ENCODE results near the gene KCNQ4.
A peak's percentile ranks its signal among the peaks of the same experiment; 100 is the strongest.

Gene KCNQ4

DNA sequence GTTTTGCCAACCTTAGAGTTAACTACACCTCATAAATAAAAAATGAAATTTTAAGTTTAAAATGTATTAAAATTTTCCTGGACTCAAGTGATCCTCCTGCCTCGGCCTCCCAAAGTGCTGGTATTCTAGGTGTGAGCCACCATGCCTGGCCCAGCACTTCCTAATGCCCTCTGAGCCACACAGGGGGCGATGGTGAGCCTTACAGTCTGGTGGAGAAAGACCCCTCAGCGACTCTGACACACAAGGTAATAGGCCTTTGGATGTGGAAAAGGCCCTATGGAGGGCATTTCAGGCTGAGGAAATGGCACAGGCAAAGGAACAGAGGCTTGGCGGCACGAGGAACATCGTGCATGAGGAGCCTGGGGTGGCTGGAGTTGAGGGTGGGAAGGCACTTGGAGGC lies 71.9 kb downstream of the KCNQ4 start:
- Mint-ChIP-seq H3K9me3 (ENCODE audit: low read depth) (no peaks in the 10 kb centered on the region), H3K4me1 (ENCODE audit: low read depth) (peaks cover 2% of the 10 kb centered on the region), H3K36me3 (no peaks in the 10 kb centered on the region), H3K27ac (no peak overlapping the region), H3K4me3 (no peak overlapping the region), H3K27me3 (no peaks in the 10 kb centered on the region)

DNA sequence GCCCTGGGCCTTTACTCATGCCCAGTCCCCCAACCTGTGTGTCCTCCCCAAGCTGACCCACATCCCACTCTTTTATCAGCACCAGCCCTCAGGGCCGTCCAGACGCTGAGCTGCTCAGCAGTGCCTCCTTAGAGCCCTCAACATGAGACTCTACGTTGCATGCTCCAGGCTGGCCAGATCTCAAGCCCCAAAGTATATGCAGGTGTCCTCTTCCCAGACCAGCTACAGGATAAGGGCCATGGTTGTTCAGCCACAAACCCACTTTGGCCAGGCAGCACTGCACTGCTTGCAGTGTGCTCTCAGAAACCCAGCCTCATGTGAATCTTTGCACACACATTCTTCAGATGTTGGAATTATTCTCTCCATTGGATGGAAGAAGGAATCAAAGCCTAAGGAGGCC lies 72.5 kb downstream of the KCNQ4 start:
- Mint-ChIP-seq H3K36me3 (no peaks in the 10 kb centered on the region), H3K27me3 (no peaks in the 10 kb centered on the region), H3K4me1 (ENCODE audit: low read depth) (peaks cover 6% of the 10 kb centered on the region), H3K4me3 (no peak overlapping the region), H3K27ac (no peak overlapping the region), H3K9me3 (ENCODE audit: low read depth) (no peaks in the 10 kb centered on the region)

DNA sequence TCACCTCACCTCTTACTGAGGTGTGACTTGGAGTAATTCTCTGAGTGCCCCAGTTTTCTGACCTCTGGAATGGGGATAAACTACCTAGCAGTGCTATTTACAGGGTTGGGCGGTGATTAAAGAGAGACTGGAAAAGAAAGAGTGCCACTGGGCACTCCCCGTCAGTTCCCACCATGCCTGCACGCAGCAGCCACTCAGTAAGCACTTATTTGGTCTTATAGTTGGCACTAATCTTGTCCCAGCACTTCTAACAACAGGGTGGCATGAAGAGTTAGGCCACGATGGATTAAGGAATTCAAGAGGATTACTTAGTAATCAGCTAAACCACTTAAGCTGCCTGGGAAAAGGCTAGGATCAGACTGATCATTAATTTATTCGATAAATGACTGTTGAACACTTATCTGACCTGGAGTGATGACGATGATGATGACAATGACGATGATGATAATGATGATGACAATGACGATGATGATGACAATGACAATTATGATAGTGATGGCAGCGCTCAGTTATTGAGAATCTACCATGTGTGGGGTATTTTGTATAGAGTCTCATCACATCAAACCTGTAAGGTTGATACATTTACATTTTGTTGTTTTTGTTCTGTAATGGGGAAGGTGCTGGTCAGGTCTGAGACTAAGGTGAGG lies 73.2 kb downstream of the KCNQ4 start:
- peaks cover 6% of the 10 kb centered on the region for H3K4me1 Mint-ChIP-seq (ENCODE audit: low read depth)
- no peaks in the 10 kb centered on the region for H3K27me3 Mint-ChIP-seq
- H3K4me3 Mint-ChIP-seq: no peak overlapping the region
- no peaks in the 10 kb centered on the region for H3K9me3 Mint-ChIP-seq (ENCODE audit: low read depth)
- H3K36me3 Mint-ChIP-seq: no peaks in the 10 kb centered on the region
- no peak overlapping the region for H3K27ac Mint-ChIP-seq

DNA sequence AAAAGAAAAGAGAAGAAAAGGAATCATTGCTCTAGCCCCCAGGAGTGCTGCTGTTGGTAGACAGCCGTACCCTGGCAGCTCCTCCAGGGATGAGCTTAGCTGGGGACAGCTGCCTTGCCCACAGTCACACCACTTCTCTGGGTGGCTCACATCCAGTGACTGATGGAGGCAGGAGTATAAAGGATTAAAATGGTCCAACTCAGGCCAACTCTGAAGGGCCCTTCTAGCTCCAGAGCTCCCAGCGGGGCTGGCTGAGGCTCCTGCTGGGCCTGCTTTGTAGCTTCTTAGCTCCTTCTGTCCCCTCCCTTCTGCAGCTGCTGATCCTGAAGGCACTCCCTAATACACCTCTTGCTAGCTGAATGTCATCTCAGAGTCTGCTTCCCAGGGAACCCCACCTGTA lies 74.2 kb downstream of the KCNQ4 start:
- no peaks in the 10 kb centered on the region for H3K9me3 Mint-ChIP-seq (ENCODE audit: low read depth)
- no peaks in the 10 kb centered on the region for H3K36me3 Mint-ChIP-seq
- H3K27me3 Mint-ChIP-seq: no peaks in the 10 kb centered on the region
- no peak overlapping the region for H3K4me3 Mint-ChIP-seq
- no peak overlapping the region for H3K27ac Mint-ChIP-seq
- H3K4me1 Mint-ChIP-seq (ENCODE audit: low read depth): peaks cover 10% of the 10 kb centered on the region

DNA sequence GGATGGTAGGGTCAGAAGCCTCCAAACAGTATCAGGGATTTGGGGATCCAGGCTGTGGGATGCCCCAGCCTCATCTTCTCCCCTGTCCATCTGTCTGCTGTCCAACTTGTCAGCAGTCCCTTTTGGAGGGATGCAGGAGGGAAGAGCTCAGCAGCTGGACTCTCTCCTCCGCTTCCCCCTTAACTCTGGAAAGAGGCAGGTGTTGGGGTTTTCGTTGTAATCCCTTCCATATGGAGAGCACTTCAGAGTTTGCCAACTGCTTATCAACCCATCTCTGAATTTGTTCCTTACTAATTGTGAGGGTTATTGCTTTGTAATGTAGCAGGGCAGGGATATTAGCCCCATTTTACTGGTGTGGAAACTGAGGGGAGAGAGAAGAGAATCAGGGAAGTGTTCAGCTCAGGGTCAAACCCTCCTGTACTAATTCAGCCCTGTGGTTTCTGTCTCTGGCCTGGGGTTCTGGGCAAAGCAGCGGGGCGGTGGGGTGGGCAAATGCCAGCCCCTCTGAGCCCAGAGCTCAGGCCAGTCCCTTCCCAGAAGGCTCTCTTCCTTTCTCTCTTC lies 75.3 kb downstream of the KCNQ4 start:
- Mint-ChIP-seq H3K9me3 (ENCODE audit: low read depth) (no peaks in the 10 kb centered on the region), H3K4me3 (no peak overlapping the region), H3K36me3 (no peaks in the 10 kb centered on the region), H3K4me1 (ENCODE audit: low read depth) (peaks cover 13% of the 10 kb centered on the region), H3K27me3 (no peaks in the 10 kb centered on the region), H3K27ac (no peak overlapping the region)

DNA sequence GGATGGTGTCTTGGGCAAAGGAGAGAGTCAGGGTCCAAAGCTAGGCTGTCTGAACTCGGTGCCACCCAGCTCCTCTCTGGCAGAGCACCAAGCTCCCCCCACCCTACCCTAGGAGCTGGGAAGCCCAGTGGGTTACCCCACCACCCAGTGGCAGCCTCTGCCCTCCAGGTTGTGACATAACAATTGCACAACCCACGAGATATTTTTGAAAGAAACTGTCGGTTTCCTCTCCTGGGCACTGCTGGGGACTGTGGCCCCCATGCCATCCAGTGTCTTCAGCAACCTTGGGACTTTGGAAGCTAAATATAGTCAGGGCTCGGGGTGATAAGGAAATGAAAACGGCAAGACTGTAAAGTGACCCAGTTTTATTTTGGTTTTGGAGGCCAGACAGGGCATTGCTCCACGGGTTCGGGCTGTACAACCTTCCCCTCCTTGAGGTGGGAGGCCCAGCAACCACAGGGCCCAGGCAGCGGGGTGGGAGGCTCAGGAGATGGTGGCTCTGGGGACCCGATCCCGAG lies 77.2 kb downstream of the KCNQ4 start:
- H3K4me1 Mint-ChIP-seq (ENCODE audit: low read depth): peaks cover 13% of the 10 kb centered on the region
- H3K4me3 Mint-ChIP-seq: peak overlapping the region; percentile 85
- H3K27ac Mint-ChIP-seq: peak overlapping the region; percentile 75
- H3K27me3 Mint-ChIP-seq: no peaks in the 10 kb centered on the region
- no peaks in the 10 kb centered on the region for H3K36me3 Mint-ChIP-seq
- H3K9me3 Mint-ChIP-seq (ENCODE audit: low read depth): no peaks in the 10 kb centered on the region

DNA sequence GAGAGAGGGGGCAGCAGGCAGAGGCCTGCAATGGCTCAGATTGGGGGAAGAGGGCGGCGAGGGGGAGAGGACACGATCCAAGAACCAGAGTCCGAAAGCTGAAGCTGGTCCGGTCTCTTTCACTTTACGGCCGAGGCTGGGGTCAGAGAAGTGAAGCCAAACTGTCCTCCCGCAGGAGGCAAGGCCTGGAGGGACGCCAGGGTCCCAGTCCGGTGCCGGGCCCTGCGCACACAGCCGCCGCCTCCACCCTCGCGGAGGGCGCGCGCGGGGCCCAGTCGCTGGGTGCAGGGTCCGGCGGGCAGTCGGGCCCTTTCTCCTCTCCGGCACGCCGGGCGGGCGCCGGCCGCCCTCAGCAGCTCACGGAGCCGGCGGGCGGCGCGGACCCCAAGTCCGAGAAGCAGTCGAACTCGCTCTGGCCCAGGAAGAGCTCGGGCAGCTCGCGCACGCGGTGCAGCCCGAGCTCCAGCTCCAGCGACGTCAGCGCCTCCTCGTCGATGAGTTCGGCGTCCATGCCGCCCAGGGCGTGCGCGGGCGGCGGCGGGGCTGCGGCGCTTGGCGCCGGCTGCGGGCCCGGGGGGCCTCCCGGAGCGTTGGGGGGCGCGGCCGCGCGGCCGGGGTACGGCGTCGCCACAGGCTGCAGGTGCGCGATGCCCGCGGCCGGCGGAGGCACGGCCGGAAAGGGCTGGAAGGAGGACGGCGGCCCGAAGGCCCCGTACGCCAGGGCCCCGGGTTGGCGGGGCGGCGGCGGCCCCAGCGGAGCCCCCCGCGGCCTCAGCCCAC lies 77.8 kb downstream of the KCNQ4 start:
- no peaks in the 10 kb centered on the region for H3K9me3 Mint-ChIP-seq (ENCODE audit: low read depth)
- peak overlapping the region; percentile 85 for H3K4me3 Mint-ChIP-seq
- peaks cover 13% of the 10 kb centered on the region for H3K4me1 Mint-ChIP-seq (ENCODE audit: low read depth)
- no peaks in the 10 kb centered on the region for H3K36me3 Mint-ChIP-seq
- peak overlapping the region; percentile 75 for H3K27ac Mint-ChIP-seq
- no peaks in the 10 kb centered on the region for H3K27me3 Mint-ChIP-seq

DNA sequence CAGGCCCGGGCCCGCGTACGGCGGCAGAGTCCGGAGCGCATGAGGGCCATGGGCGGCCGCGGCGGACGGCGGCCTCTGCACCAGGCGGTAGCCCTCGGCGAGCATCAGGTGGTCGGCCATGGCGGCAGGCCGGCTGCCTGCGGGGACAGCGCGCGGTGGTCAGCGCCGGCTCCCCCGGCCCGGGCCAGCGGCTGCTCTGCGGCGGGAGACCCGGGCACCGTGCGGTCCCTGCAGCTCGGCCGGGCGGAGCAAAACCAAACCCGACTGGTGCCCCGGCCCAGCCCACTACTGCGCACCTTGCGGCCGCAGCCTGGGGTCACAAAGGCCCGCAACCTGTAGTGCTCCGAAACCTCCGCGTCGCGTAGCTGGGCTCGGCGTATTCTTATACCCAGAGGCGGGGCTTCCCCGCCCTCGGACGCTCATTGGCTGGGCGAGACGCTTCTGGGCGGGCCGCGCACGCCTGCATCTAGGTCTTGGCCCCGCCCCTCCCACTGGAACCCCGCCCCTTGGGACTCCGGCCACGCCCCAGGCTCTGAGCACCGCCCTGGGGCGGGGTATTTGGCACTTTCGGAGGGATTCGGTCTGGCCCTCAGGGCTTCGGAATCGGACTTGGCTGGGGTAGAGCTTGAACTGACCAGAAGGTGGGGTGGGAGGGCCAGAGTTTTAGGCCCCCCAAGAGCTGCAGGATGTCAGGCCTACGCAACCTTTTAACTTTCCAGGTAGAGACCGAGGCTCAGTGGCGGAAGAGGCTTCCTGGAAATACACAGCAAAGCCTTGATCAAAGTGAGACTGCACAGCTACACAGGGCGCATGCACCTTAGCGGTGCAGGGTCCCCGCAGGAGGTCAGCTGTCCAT lies 78.6 kb downstream of the KCNQ4 start, which contains the start of gene CITED4:
TSS of gene CITED4 (minus strand) at position 356 of the 856 bp plus-strand sequence. CDS start at position 120, 236 bp downstream.
- no peaks in the 10 kb centered on the region for H3K27me3 Mint-ChIP-seq
- peaks cover 13% of the 10 kb centered on the region for H3K4me1 Mint-ChIP-seq (ENCODE audit: low read depth)
- H3K9me3 Mint-ChIP-seq (ENCODE audit: low read depth): no peaks in the 10 kb centered on the region
- no peaks in the 10 kb centered on the region for H3K36me3 Mint-ChIP-seq
- peak within 1 kb of the TSS; percentile 95 for H3K27ac Mint-ChIP-seq
- H3K4me3 Mint-ChIP-seq: peak within 1 kb of the TSS; percentile 92

DNA sequence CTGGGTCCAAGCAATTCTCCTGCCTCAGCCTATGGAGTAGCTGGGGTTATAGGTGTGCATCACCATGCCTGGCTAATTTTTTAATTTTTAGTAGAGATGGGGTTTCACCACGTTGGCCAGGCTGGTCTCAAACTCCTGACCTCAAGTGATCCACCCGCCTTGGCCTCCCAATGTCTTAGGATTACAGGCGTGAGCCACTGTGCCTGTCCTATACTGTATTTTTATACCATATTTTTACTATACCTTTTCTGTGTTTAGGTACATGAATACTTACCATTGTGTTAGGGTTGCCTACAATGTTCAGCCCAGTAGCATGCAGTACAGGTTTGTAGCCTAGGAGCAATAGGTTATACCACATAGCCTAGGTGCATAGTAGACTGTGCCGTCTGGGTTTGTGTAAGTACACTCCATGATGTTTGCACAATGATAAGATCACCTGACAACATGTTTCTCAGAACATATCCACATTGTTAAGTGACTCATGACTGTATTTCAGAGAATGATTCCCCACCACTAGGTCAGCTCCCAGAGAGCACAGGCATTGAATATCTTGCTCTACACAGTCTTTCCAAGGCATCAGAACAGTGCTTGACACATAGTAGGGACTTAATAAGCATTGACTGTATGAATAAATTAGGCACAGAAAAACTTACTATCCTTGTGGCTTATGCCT lies 84.6 kb downstream of the KCNQ4 start:
- Mint-ChIP-seq H3K9me3 (ENCODE audit: low read depth) (peaks cover 4% of the 10 kb centered on the region), H3K4me1 (ENCODE audit: low read depth) (no peaks in the 10 kb centered on the region), H3K36me3 (no peaks in the 10 kb centered on the region), H3K27ac (no peak overlapping the region), H3K27me3 (no peaks in the 10 kb centered on the region), H3K4me3 (no peak overlapping the region)

DNA sequence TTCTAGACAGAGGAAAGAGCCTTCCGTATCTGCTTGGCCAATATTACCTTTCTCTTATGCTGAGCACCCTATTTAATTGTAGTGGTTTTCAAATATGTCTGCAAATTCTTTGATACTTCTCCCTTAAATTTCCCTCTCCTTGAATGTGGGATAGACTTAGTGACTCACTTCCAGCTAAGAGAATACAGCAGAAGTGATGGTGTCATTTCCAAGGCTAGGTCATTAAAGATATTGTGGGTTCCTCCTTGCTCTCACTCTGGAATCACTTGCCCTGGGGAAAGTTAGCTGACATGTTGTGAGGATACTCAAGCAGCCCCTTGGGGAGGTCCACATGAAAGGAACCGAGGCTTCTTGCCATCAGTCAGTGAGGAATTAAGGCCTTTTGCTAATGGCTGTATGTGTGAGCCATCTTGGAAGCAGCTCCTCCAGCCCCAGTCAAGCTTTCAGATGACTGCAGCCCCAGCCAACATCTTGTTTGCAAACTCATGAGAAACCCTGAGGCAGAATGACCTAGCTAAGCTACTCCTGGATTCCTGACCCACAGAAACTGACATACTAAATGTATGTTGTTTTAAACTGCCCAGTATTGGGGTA lies 86.6 kb downstream of the KCNQ4 start:
- Mint-ChIP-seq H3K27ac (no peak overlapping the region), H3K4me1 (ENCODE audit: low read depth) (peaks cover 7% of the 10 kb centered on the region), H3K9me3 (ENCODE audit: low read depth) (peaks cover 4% of the 10 kb centered on the region), H3K36me3 (no peaks in the 10 kb centered on the region), H3K4me3 (no peak overlapping the region), H3K27me3 (peaks cover 1% of the 10 kb centered on the region)

DNA sequence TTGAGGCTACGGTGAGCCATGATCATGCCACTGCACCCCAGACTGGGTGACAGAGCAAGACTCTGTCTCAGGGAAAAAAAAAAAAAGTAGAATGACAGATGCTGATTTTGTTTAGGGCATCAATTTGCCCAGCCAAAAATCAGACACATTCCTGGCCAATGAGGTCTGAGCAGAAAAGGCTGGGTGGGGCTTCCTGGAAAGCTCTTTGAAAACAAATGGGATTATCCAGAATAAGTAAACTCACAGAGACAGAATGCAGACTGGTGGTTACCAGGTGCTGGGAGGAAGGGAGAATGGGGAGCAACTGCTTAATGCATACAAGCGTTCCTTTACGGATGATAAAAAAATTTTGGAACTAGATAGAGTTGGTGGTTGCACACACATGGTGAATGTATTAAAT lies 88.7 kb downstream of the KCNQ4 start:
- Mint-ChIP-seq H3K27me3 (peaks cover 1% of the 10 kb centered on the region), H3K27ac (no peak overlapping the region), H3K36me3 (peaks cover 6% of the 10 kb centered on the region), H3K4me1 (ENCODE audit: low read depth) (peaks cover 23% of the 10 kb centered on the region), H3K9me3 (ENCODE audit: low read depth) (peaks cover 7% of the 10 kb centered on the region), H3K4me3 (no peak overlapping the region)

DNA sequence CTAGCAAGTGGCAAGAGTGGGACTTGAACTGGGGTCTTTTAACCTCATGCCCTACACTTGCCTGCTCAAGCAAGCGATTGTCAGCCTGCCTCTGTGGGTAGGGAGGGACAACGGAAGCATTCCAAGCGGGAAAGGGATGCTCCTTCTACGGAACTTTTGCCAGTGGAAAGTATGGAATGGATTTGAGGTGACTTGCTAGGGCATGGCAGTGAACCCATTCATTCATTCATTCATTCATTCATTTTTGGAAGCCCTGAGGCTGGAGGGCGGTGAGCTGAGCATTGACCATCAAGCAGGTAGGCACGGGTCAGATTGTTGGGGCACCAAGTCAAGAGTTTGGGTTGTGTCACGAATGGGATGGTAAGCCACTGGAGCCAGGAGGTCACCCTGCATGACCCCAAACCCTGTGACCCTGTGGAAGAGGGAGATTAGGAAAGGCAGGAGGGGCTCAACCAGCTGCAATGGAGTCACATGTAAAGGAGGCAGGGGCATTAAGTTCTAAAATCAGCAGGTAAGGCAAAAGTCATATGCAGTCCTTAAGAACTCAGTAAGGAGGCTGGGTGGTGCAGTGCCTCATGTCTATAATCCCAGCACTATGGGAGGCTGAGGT lies 90.4 kb downstream of the KCNQ4 start:
- Mint-ChIP-seq H3K9me3 (ENCODE audit: low read depth) (peaks cover 7% of the 10 kb centered on the region), H3K27ac (no peak overlapping the region), H3K4me3 (no peak overlapping the region), H3K27me3 (peaks cover 1% of the 10 kb centered on the region), H3K36me3 (peaks cover 6% of the 10 kb centered on the region), H3K4me1 (ENCODE audit: low read depth) (peaks cover 25% of the 10 kb centered on the region)

DNA sequence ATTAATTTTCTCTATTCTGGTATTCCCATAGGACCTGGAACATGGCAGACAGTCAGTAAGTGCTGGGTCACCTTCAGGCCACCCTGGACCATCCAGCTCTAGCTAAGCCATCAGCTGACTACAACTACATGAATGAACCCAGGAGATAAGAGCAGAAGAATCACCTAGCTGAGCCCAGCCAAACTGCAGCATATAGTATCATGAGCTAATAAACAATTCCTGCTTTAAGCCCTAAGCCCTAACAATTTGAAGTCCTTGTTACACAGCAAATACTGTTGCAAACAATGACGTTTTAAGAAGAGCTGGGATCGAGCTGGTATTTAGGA lies 92.8 kb downstream of the KCNQ4 start:
- H3K36me3 Mint-ChIP-seq: peaks cover 6% of the 10 kb centered on the region
- H3K27ac Mint-ChIP-seq: no peak overlapping the region
- H3K4me3 Mint-ChIP-seq: no peak overlapping the region
- H3K27me3 Mint-ChIP-seq: peaks cover 1% of the 10 kb centered on the region
- H3K4me1 Mint-ChIP-seq (ENCODE audit: low read depth): peaks cover 25% of the 10 kb centered on the region
- peaks cover 3% of the 10 kb centered on the region for H3K9me3 Mint-ChIP-seq (ENCODE audit: low read depth)

DNA sequence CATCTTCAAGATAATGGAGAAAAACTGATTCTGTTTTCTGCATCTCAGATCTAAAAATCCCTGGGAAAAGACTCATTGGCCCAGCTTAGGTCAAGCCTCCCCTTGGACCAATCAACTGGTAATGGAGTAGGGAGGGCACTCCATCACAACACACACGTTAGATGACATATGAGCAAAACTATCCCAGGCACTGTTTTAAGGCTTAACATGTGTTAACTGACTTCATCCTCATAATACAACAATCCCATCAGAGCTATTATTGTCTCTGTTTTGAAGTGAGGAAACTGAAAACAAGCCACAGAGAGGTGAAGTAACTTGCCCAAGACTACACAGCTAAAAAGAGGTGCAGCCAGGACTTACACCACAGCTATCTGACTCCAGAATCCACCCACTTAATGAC lies 93.3 kb downstream of the KCNQ4 start:
- Mint-ChIP-seq H3K4me3 (no peak overlapping the region), H3K27me3 (peaks cover 1% of the 10 kb centered on the region), H3K27ac (no peak overlapping the region)

More for the DNA sequence above, 93.3 kb downstream of the KCNQ4 start:
- H3K4me1 Mint-ChIP-seq (ENCODE audit: low read depth): peaks cover 25% of the 10 kb centered on the region
- H3K9me3 Mint-ChIP-seq (ENCODE audit: low read depth): peaks cover 3% of the 10 kb centered on the region
- peaks cover 6% of the 10 kb centered on the region for H3K36me3 Mint-ChIP-seq
